ENCODE data around the gene IFT81. TPM values are rescaled to one million over a fixed set of nuclear protein-coding genes. Genes with fewer than 3 reads are reported as not detected.

Gene IFT81
- total and polyA plus RNA-seq, 2 of the 13 experiments (the other 11 are each of a cell fraction or from before 2014, with no cell fraction given): 4.2 to 13.0 TPM

DNA sequence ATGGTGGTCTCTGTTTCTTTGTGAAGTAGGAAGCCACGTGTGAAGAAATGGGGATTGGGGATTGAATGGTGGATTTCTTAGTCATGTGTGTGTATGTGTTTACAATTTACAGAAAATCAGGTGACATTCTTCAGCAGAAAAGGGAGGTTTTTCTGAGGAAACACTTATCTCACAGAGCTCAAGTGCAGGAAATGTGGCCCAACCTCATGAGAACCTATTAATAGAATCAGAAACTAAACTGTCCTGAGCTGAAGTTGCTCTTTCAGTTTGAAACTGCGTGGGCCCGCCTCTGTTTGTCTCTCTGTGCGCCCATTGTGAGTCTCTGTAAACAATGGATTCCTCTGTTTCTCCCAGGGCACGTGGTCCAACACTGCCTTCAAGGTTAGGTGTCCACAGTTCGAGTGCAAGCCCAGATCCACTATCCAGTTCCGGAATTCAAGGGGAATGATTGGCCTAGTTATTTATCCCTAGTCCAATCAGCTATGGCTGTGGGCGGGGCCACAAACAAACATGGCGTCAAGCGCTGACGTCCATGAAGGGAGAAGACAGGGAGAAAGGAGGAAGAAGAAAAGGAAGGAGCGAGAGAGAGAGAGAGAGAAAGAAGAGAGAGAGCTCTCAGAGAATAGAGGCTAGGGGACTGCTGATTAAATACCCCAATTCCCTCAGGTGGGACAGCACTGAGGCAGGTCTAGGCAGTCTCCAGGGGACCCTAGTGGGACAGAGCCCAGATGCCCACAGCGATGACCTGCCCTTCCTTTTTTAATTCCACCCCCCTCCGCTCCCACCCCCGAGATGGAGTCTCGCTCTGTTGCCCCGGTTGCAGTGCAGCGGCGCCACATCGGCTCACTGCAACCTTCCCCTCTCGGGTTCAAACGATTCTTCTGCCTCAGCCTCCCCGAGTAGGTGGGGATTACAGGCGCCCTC, 44.4 kb upstream of the IFT81 start (continued):
- TF ChIP-seq ZNF646 (CRISPR knock-in tag; IDR thresholded peaks at IDR 0.05) (no peak), ZNF747 (CRISPR knock-in tag; IDR thresholded peaks at IDR 0.05; ENCODE audit: borderline replicate concordance) (peak; percentile 63; the same call in 1 of the 2 replicates), TFAP4 (IDR thresholded peaks at IDR 0.05; ENCODE audit: borderline replicate concordance, low read depth) (no peak), ZNF777 (CRISPR knock-in tag; IDR thresholded peaks at IDR 0.05) (no peak), ZNF577 (CRISPR knock-in tag; IDR thresholded peaks at IDR 0.05; ENCODE audit: borderline replicate concordance, low read depth) (no peak), DNMT1 (CRISPR knock-in tag; IDR thresholded peaks at IDR 0.05) (no peak), STAT6 (CRISPR knock-in tag; IDR thresholded peaks at IDR 0.05; ENCODE audit: borderline replicate concordance) (no peak), ZNF772 (CRISPR knock-in tag; IDR thresholded peaks at IDR 0.05) (no peak), PRDM15 (CRISPR knock-in tag; IDR thresholded peaks at IDR 0.05) (peak; percentile 56; the same call in 1 of the 2 replicates), ZNF33B (CRISPR knock-in tag; IDR thresholded peaks at IDR 0.05) (peak; percentile 38; the same call in 1 of the 2 replicates), FOXK1 (CRISPR knock-in tag; IDR thresholded peaks at IDR 0.05; ENCODE audit: borderline replicate concordance, low read depth) (peak; percentile 88; the same call in 1 of the 2 replicates)
- TF ChIP-seq, protein P1, sequence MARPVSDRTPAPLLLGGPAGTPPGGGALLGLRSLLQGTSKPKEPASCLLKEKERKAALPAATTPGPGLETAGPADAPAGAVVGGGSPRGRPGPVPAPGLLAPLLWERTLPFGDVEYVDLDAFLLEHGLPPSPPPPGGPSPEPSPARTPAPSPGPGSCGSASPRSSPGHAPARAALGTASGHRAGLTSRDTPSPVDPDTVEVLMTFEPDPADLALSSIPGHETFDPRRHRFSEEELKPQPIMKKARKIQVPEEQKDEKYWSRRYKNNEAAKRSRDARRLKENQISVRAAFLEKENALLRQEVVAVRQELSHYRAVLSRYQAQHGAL (CRISPR knock-in tag; IDR thresholded peaks at IDR 0.05; ENCODE audit: not compliant biosample characterization): no peak

All from HepG2 (cell line).